ENCODE results near the gene PSD. TPM values are rescaled to one million over a fixed set of nuclear protein-coding genes. Genes with fewer than 3 reads are reported as not detected.

Gene PSD
- total RNA-seq, 6 experiments from 2014 or later, result 0.37 to 1.4 (median 0.69) TPM

GRCh38 chr10:102412293-102412692 lies 6.3 kb downstream of the PSD start:
- Mint-ChIP-seq H3K4me3 (no peak overlapping the region), H3K27me3 (ENCODE audit: insufficient read depth) (peaks cover 57% of the 10 kb centered on the region), H3K9me3 (no peaks in the 10 kb centered on the region), H3K27ac (no peak overlapping the region), H3K4me1 (ENCODE audit: low read depth) (peaks cover 21% of the 10 kb centered on the region), H3K36me3 (ENCODE audit: low read depth) (peaks cover 7% of the 10 kb centered on the region; the same call in 1 of the 2 replicates)
- no peak for DNase-seq
- no peak for TF ChIP-seq CTCF (IDR thresholded peaks at IDR 0.05)

- DNase-seq, result no peak
- H3K4me1 Mint-ChIP-seq (ENCODE audit: low read depth), result peaks cover 21% of the 10 kb centered on the region
- peaks cover 63% of the 10 kb centered on the region for H3K27me3 Mint-ChIP-seq (ENCODE audit: insufficient read depth)
- peaks cover 7% of the 10 kb centered on the region; the same call in 1 of the 2 replicates for H3K36me3 Mint-ChIP-seq (ENCODE audit: low read depth)
- no peak overlapping the region for H3K4me3 Mint-ChIP-seq
- no peak overlapping the region for H3K27ac Mint-ChIP-seq
- no peak for TF ChIP-seq CTCF (IDR thresholded peaks at IDR 0.05)
- H3K9me3 Mint-ChIP-seq, result no peaks in the 10 kb centered on the region
Observed at GRCh38 chr10:102411341-102412255, 7.0 kb downstream of the PSD start.

GRCh38 chr10:102410429-102411073 lies 8.0 kb downstream of the PSD start:
- Mint-ChIP-seq H3K4me1 (ENCODE audit: low read depth) (peaks cover 21% of the 10 kb centered on the region), H3K27ac (no peak overlapping the region), H3K36me3 (ENCODE audit: low read depth) (peaks cover 7% of the 10 kb centered on the region; the same call in 1 of the 2 replicates), H3K4me3 (peak overlapping the region; percentile 47; the same call in 1 of the 2 replicates), H3K9me3 (no peaks in the 10 kb centered on the region), H3K27me3 (ENCODE audit: insufficient read depth) (peaks cover 61% of the 10 kb centered on the region)
- DNase-seq, result no peak
- TF ChIP-seq CTCF (IDR thresholded peaks at IDR 0.05), result no peak

- peak overlapping the region; percentile 47 for H3K4me3 Mint-ChIP-seq
- no peak for TF ChIP-seq CTCF (IDR thresholded peaks at IDR 0.05)
- peaks cover 21% of the 10 kb centered on the region for H3K4me1 Mint-ChIP-seq (ENCODE audit: low read depth)
- H3K9me3 Mint-ChIP-seq, result no peaks in the 10 kb centered on the region
- H3K36me3 Mint-ChIP-seq (ENCODE audit: low read depth), result peaks cover 7% of the 10 kb centered on the region; the same call in 1 of the 2 replicates
- DNase-seq, result no peak
- no peak overlapping the region for H3K27ac Mint-ChIP-seq
- H3K27me3 Mint-ChIP-seq (ENCODE audit: insufficient read depth), result peaks cover 59% of the 10 kb centered on the region
Observed at GRCh38 chr10:102409604-102410428, 8.8 kb downstream of the PSD start.
